GM12872 (cell line): Measurements from ENCODE around the gene POMT2.

Experiments used
- CTCF ChIP-seq: IDR thresholded peaks from 3 replicates; pipeline ENCODE4 v1.5.1; 2011; ENCODE audit warnings: low read depth, mild to moderate bottlenecking, low read length, moderate library complexity; ENCODE audit not compliant: insufficient read depth

Gene POMT2

GRCh38 chr14:77238356-77238755, 82.3 kb downstream of the POMT2 start:
- no peak for TF ChIP-seq CTCF

- TF ChIP-seq CTCF: no peak
These were observed 83.9 kb downstream of the POMT2 start for GRCh38 chr14:77236814-77237213.

DNA sequence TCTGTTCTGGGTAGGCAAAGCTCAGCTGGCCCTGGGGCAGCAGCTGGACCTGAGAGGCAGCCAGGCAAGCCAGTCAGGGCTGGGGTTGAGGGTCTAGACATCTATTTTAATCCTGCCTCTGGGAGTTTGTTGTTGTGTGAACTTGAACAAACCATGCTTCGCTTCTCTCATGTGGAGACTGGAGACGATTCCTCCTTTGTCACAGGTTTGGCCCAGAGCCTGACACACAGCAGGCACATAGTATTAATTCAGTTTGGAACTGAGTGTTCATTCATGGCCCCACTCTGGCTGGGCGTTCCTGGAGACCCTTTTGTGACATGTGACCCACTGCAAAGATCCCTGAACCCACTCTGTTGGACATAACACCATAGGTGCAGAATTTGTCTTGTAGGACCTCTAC, 89.0 kb downstream of the POMT2 start:
- no peak for TF ChIP-seq CTCF

- TF ChIP-seq CTCF: no peak
These were observed 89.8 kb downstream of the POMT2 start for GRCh38 chr14:77230914-77231313.

- no peak for TF ChIP-seq CTCF
These were observed 92.6 kb downstream of the POMT2 start for GRCh38 chr14:77228056-77228455.

DNA sequence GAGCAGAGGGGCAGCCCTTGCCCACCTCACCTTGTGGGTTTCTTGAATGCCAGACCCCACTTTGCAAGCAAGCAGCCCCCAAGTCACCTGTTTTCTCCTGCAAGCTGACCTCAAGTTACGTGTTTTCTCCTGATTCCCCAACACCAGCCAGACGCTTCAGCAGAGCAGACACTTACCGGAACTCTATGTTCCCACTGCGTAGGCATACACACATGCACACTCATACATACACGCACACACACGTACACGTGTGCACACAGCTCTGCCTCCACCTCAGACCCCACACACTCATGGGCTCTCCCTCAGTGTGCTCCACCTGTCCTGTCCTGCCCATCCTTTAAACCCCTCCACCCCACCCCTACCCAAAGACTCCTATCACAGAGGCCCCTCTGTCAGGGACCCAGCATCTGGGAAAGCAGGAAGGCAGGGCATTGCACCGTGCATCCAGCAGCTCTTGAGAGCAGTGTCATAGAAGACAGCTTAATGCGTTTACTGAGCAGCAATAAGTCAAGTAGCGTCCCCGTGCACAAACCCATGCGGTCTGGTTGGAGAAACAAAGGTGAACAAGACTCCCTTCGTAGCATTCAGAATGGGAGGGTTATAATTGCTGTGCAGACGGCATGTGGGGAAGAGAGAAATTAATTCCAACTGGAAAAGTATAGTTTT, 94.7 kb downstream of the POMT2 start:
- no peak for TF ChIP-seq CTCF

DNA sequence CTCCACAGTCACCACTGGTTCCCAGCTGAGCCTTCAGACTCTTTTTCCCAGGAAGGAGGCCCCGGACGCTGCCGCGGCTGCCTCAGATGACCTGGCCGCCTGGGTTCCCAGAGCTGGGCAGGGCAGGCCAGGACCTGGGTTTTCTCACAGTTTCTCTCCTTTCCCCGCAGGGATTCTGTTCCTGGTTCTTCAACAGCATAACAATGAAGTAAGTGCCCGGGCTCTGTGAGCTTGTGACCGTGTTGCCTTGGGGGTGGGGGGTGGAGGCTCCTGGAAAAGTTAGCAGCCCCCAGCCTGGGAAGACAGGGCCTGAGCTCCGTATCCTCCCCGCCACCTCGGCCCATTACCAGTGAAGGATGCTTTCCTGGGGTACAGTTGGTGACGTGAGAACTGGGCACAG, 95.4 kb downstream of the POMT2 start:
- no peak for TF ChIP-seq CTCF
